Activated naive CD8-positive, alpha-beta T cell treated with anti-CD3 and anti-CD28 coated beads for 36 hours (primary cell): ENCODE data around the gene THBD. TPM values are rescaled to one million over a fixed set of nuclear protein-coding genes. Genes with fewer than 3 reads are reported as not detected.

ENCODE experiments used
- DNase-seq: peaks from one replicate; pipeline ENCODE4 v3.0.0; 2021
- H3K27ac Mint-ChIP-seq: one replicate; pipeline ENCODE4 v1.8.0; 2022; ENCODE audit warnings: mild to moderate bottlenecking, moderate library complexity, mixed read lengths
- H3K27me3 Mint-ChIP-seq: one replicate; pipeline ENCODE4 v1.8.0; 2022; ENCODE audit warnings: mild to moderate bottlenecking, mixed read lengths
- H3K36me3 Mint-ChIP-seq: one replicate; pipeline ENCODE4 v1.8.0; 2021; ENCODE audit warnings: mild to moderate bottlenecking, mixed read lengths
- H3K4me1 Mint-ChIP-seq: one replicate; pipeline ENCODE4 v1.8.0; 2021; ENCODE audit warnings: mixed read lengths
- H3K4me3 Mint-ChIP-seq: one replicate; pipeline ENCODE4 v1.8.0; 2022; ENCODE audit warnings: mild to moderate bottlenecking, moderate library complexity, mixed read lengths
- H3K9me3 Mint-ChIP-seq: one replicate; pipeline ENCODE4 v1.8.0; 2022; ENCODE audit warnings: mixed read lengths
- total RNA-seq, 2 experiments: library from RNA; stranded (reverse); gene quantifications; one replicate each; pipeline ENCODE4 v1.2.3, GENCODE V29; 2021

Gene THBD
- total RNA-seq, 2 experiments from 2014 or later, result not detected

DNA sequence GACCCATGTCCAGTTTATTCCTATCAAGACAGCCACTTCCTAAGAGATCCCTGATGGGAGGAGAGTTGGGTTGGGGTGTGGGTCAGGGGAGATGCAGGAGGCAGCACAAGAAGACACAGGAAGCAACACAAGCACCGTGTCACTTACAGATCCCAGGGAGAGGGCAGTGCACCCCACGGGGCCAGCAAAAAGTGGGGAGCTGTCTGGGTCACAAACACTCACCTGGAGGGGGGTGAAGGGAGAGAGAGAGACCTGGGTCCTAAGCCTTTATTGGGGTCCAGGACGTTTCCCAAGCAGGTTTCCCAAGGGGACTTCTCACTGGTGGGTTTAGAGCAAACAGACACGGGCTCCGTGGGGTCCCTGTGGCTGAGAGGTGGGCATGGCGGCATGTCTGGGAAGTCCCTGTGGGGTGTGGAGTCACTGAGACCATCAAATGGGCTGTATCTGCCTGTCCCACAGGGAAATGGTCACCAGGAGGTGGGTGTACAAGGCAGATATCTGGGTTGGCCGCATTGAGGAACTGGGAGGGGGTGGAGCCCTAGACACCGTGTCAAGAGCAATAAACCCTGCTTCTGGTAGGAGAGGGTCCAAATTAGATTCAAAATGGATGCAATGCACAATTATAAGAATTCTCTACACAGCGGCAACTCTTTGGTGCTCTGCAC lies 38.2 kb upstream of the THBD start:
- H3K27ac Mint-ChIP-seq, result no peak overlapping the region
- H3K9me3 Mint-ChIP-seq, result no peaks in the 10 kb centered on the region
- H3K4me3 Mint-ChIP-seq, result no peak overlapping the region
- no peak for DNase-seq
- no peaks in the 10 kb centered on the region for H3K36me3 Mint-ChIP-seq
- H3K27me3 Mint-ChIP-seq, result peaks cover 3% of the 10 kb centered on the region
- peaks cover 5% of the 10 kb centered on the region for H3K4me1 Mint-ChIP-seq

- no peaks in the 10 kb centered on the region for H3K36me3 Mint-ChIP-seq
- no peaks in the 10 kb centered on the region for H3K27me3 Mint-ChIP-seq
- no peak overlapping the region for H3K27ac Mint-ChIP-seq
- no peak overlapping the region for H3K4me3 Mint-ChIP-seq
- H3K9me3 Mint-ChIP-seq, result no peaks in the 10 kb centered on the region
- peaks cover 5% of the 10 kb centered on the region for H3K4me1 Mint-ChIP-seq
- DNase-seq, result no peak
Measured at GRCh38 chr20:23086931-23087411, 37.5 kb upstream of the THBD start.

GRCh38 chr20:23086056-23086566 lies 36.6 kb upstream of the THBD start, which contains the start of gene CD93:
TSS of gene CD93 (minus strand) at chr20:23086324. CDS start at chr20:23086192, 132 bp downstream.
- DNase-seq, result no peak
- no peaks in the 10 kb centered on the region for H3K9me3 Mint-ChIP-seq
- H3K36me3 Mint-ChIP-seq, result no peaks in the 10 kb centered on the region
- H3K27ac Mint-ChIP-seq, result no peak within 1 kb of the TSS
- no peak within 1 kb of the TSS for H3K4me3 Mint-ChIP-seq
- H3K27me3 Mint-ChIP-seq, result no peaks in the 10 kb centered on the region
- H3K4me1 Mint-ChIP-seq, result peaks cover 5% of the 10 kb centered on the region

DNA sequence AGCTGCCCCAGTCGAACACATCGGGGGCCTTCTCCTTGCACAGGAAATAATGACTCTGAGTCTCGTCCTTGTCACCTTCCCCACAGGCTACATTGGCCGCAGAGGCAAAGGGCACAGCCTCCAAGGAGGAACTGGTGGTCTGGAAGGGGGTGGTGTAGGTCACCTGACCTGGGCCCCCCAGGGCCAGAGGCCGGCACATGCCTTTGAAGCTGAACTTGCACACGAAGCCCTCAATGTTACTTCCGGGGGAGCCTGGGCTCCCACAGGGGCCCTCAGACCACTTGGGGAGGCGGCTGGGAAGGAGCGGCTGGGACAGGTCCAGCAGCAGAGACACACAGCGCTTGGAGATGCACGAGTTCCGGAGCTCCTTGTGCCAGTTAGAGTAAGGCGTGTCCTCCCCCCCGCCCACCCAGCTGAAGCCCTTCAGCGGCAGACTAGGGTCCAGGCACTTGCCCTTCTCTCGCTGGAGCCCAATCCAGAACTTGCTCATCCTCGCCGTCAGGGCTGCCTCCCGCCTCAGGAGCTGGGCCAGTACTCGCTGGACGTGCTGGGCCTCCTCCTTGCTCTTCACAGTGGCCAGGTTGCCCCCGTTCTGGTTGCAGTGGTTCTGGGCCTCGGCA lies 36.1 kb upstream of the THBD start:
- no peaks in the 10 kb centered on the region for H3K36me3 Mint-ChIP-seq
- H3K9me3 Mint-ChIP-seq, result no peaks in the 10 kb centered on the region
- no peak overlapping the region for H3K4me3 Mint-ChIP-seq
- no peak for DNase-seq
- no peak overlapping the region for H3K27ac Mint-ChIP-seq
- no peaks in the 10 kb centered on the region for H3K27me3 Mint-ChIP-seq
- peaks cover 5% of the 10 kb centered on the region for H3K4me1 Mint-ChIP-seq

GRCh38 chr20:23084845-23085365 lies 35.4 kb upstream of the THBD start:
- peaks cover 5% of the 10 kb centered on the region for H3K4me1 Mint-ChIP-seq
- DNase-seq, result no peak
- no peak overlapping the region for H3K27ac Mint-ChIP-seq
- H3K9me3 Mint-ChIP-seq, result no peaks in the 10 kb centered on the region
- no peak overlapping the region for H3K4me3 Mint-ChIP-seq
- no peaks in the 10 kb centered on the region for H3K36me3 Mint-ChIP-seq
- no peaks in the 10 kb centered on the region for H3K27me3 Mint-ChIP-seq

DNA sequence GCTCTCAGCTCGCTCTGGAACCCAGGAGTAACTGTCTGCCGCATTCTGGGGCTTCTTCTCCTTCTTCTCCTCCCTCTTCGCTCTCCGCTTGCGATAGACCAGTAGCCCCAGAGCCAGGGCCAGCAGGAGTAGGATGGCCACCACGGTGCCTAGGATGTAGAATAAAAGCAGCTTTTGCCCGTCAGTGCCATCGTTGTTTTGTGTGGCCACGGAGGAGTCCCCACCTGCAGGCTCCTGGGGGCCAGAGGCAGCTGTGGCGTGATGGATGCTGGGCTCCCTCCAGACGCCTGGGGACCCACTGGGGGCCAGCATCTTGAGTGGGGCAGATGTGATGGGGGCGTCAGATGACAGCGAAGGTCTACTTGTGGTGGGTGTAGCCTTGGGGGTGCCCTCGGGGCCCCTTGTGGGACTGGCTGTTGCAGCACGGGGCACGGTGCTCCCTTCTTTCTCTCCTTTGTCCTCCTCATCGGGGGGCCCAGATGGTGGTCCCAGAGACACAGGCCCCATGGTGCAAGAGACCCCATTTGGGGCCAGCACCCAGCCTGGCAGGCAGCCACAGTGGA lies 34.9 kb upstream of the THBD start:
- H3K4me1 Mint-ChIP-seq, result peaks cover 5% of the 10 kb centered on the region
- no peak for DNase-seq
- no peak overlapping the region for H3K4me3 Mint-ChIP-seq
- no peaks in the 10 kb centered on the region for H3K9me3 Mint-ChIP-seq
- no peaks in the 10 kb centered on the region for H3K36me3 Mint-ChIP-seq
- H3K27ac Mint-ChIP-seq, result no peak overlapping the region
- H3K27me3 Mint-ChIP-seq, result no peaks in the 10 kb centered on the region

DNA sequence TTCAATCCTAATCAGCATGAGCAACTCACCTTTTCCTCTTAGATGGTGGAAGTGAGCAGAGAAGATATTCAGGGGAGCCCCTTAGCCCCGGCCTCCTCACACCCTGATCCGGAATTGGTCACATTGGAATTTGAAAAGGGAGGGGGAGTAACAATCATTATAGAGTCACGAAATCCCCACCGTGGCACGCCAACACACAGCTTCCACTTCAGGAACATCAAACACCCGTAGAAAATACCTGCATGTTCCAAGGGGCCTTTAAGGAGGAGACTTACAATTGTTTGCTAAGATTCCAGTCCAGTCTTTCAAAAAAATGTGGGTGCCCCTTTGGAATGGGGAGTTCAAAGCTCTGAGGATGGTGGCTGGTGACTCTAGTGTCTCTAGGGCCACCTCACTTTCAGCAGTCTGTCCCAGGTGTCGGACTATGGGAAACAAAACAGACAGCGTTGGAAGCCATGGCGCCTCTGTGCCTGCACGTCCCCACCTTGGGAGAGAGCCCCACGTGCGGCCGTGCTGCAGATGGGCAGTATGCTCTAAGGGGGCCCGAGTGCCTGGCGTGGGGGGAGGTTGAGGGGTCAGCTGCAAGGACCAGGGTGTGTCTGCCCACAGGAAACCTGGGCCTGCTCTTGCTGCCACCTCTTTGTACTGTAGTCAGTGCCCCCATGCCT lies 34.2 kb upstream of the THBD start:
- H3K4me3 Mint-ChIP-seq, result no peak overlapping the region
- H3K27ac Mint-ChIP-seq, result no peak overlapping the region
- H3K9me3 Mint-ChIP-seq, result no peaks in the 10 kb centered on the region
- H3K27me3 Mint-ChIP-seq, result no peaks in the 10 kb centered on the region
- DNase-seq, result no peak
- H3K4me1 Mint-ChIP-seq, result peaks cover 5% of the 10 kb centered on the region
- no peaks in the 10 kb centered on the region for H3K36me3 Mint-ChIP-seq

- DNase-seq, result no peak
- Mint-ChIP-seq H3K27ac (no peak overlapping the region), H3K4me3 (no peak overlapping the region), H3K36me3 (no peaks in the 10 kb centered on the region), H3K9me3 (no peaks in the 10 kb centered on the region), H3K27me3 (no peaks in the 10 kb centered on the region), H3K4me1 (peaks cover 5% of the 10 kb centered on the region)
Measured at GRCh38 chr20:23082846-23083552, 33.5 kb upstream of the THBD start.

- Mint-ChIP-seq H3K27ac (no peak overlapping the region), H3K4me3 (no peak overlapping the region), H3K4me1 (peaks cover 1% of the 10 kb centered on the region), H3K36me3 (no peaks in the 10 kb centered on the region), H3K27me3 (no peaks in the 10 kb centered on the region), H3K9me3 (no peaks in the 10 kb centered on the region)
- DNase-seq, result no peak
Measured at GRCh38 chr20:23081263-23081819, 31.9 kb upstream of the THBD start.

DNA sequence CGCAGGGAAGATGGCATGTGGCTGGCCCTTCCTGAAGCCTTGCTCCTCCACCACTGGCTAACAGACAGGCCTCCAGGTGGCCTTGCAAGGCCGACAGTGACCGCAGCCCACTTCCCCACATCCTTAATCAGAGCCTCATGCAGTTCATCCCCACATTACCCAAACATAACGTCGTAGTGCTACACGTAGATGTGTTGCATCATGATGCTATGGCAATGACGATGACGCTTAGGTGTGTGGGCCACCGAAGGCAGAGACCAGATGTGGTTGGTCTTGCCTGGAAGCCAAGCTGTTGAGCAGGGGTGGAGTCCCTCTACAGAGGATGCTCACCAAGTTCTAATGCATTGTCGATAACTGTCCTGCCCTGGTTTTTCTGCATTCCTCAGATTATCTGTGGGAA lies 31.0 kb upstream of the THBD start:
- H3K36me3 Mint-ChIP-seq, result no peaks in the 10 kb centered on the region
- H3K4me3 Mint-ChIP-seq, result no peak overlapping the region
- H3K9me3 Mint-ChIP-seq, result no peaks in the 10 kb centered on the region
- no peak overlapping the region for H3K27ac Mint-ChIP-seq
- DNase-seq, result no peak
- no peaks in the 10 kb centered on the region for H3K27me3 Mint-ChIP-seq
- no peaks in the 10 kb centered on the region for H3K4me1 Mint-ChIP-seq

DNA sequence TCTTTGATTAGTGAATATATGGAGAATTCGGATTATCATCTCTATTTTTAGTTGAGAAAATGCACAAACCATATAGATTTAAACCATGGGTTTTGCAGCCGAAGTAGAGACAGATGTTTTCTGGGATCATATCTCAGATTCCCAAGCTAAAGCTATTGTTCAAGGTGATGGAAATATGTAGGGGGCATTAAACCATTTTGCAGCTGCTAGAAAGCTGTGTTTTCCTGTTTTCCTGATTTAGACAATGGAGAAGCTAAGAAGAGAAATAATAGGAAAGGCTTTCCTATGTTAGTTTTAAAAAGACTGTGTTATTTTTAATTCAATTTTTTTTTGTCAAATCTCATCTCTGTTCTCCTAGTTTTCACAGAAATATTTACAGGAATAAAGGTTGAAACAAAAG lies 30.5 kb upstream of the THBD start:
- H3K36me3 Mint-ChIP-seq, result no peaks in the 10 kb centered on the region
- no peaks in the 10 kb centered on the region for H3K4me1 Mint-ChIP-seq
- H3K9me3 Mint-ChIP-seq, result no peaks in the 10 kb centered on the region
- no peak overlapping the region for H3K4me3 Mint-ChIP-seq
- DNase-seq, result no peak
- no peaks in the 10 kb centered on the region for H3K27me3 Mint-ChIP-seq
- H3K27ac Mint-ChIP-seq, result no peak overlapping the region

GRCh38 chr20:23079016-23079351 lies 29.5 kb upstream of the THBD start:
- Mint-ChIP-seq H3K27me3 (no peaks in the 10 kb centered on the region), H3K4me1 (no peaks in the 10 kb centered on the region), H3K4me3 (no peak overlapping the region), H3K36me3 (no peaks in the 10 kb centered on the region), H3K27ac (no peak overlapping the region), H3K9me3 (no peaks in the 10 kb centered on the region)
- DNase-seq, result no peak

DNA sequence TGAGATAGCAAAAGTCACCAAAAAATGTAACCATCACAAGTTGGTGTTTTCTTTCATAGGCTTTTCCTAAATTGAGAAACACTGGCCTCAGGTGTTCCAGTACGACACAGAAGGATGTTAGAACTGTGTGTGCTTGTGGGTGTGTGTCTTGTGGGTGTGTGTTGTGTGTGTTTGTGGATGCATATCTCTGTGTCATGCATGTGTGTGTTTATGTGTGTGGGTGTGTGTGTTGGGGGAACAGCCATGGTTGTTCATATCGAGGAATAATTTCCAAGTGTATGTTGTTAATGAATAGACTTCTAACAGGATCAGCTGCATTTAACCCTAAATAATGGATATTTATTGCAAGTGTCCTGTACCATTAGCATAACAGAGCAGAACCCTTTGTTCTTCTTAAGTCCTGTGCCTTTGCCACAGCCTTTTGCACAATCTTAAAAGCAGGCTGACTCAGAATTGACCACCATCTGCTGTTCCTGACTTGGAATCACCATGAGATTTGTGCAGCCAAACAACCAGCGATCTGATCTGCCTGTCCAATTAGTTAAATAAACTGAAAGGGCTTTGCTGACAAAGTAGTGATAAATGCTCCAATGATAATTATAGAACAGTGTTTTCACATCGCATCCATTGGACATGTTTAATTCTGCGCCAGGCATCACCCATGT lies 29.0 kb upstream of the THBD start:
- no peak overlapping the region for H3K27ac Mint-ChIP-seq
- no peak for DNase-seq
- H3K36me3 Mint-ChIP-seq, result no peaks in the 10 kb centered on the region
- H3K4me1 Mint-ChIP-seq, result no peaks in the 10 kb centered on the region
- H3K9me3 Mint-ChIP-seq, result no peaks in the 10 kb centered on the region
- no peaks in the 10 kb centered on the region for H3K27me3 Mint-ChIP-seq
- no peak overlapping the region for H3K4me3 Mint-ChIP-seq

DNA sequence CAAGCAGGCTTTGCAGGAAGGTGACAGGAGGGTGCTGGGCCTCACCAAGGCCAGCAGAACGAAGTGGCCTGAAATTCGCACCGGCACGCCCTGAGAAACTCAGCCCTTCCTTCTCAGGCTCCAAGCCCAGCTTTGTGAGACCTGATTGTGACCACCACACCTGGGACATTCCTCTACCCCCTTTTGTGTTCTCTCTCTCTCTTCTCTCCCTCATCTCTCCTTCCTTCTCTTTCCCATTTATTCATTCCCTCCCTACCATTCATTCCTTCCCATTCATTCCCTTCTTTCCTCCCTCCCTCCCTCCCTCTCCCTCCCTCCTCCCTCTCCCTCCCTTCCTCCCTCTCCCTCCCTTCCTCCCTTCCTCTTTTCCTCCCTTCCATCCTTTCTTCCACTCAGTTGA lies 27.8 kb upstream of the THBD start:
- Mint-ChIP-seq H3K4me1 (no peaks in the 10 kb centered on the region), H3K9me3 (no peaks in the 10 kb centered on the region), H3K27me3 (no peaks in the 10 kb centered on the region), H3K27ac (no peak overlapping the region), H3K36me3 (no peaks in the 10 kb centered on the region), H3K4me3 (no peak overlapping the region)
- no peak for DNase-seq
